OCI-LY3 (cell line): Measurements from ENCODE around the gene SH3GL2.

Experiments
- H2AFZ ChIP-seq: fragments of 200-600, 300-600 bp; shearing (Covaris generic); 2 replicates; pipeline ENCODE4 v1.6.0; 2014; ENCODE audit warnings: antibody characterized with exemption, low read depth, low read length
- H3K27ac ChIP-seq: fragments of 200-600, 300-600 bp; sonication (generic); 2 replicates; pipeline ENCODE4 v1.5.1; 2014; ENCODE audit warnings: mild to moderate bottlenecking, low read length, moderate library complexity, mixed read lengths
- H3K27me3 ChIP-seq: fragments of 200-600, 300-600 bp; sonication (generic); 2 replicates; pipeline ENCODE4 v1.6.1; 2014; ENCODE audit warnings: low read depth, low read length, mixed read lengths
- H3K36me3 ChIP-seq: fragments of 200-600, 300-600 bp; sonication (generic); replicated peaks from 2 replicates; pipeline ENCODE3; 2014; ENCODE audit warnings: low read depth, low read length, mixed read lengths
- H3K4me1 ChIP-seq: fragments of 300-600, 200-600 bp; sonication (generic); 2 replicates; pipeline ENCODE4 v1.6.1; 2014; ENCODE audit warnings: low read length, mixed read lengths
- H3K4me2 ChIP-seq: fragments of 200-600, 300-600 bp; sonication (generic); 2 replicates; pipeline ENCODE4 v1.6.1; 2014; ENCODE audit warnings: low read length, mixed read lengths
- H3K4me3 ChIP-seq: fragments of 300-600, 200-600 bp; sonication (generic); 2 replicates; pipeline ENCODE4 v1.5.1; 2014; ENCODE audit warnings: antibody characterized with exemption, mild to moderate bottlenecking, low read length, moderate library complexity
- H3K79me2 ChIP-seq: fragments of 300-600, 200-600 bp; shearing (Covaris generic); 2 replicates; pipeline ENCODE4 v1.6.1; 2014; ENCODE audit warnings: mild to moderate bottlenecking, low read length, mixed read lengths
- H3K9ac ChIP-seq: fragments of 300-600, 200-600 bp; shearing (Covaris generic); 2 replicates; pipeline ENCODE4 v1.6.0; 2014; ENCODE audit warnings: mild to moderate bottlenecking, low read length, moderate library complexity
- H3K9me3 ChIP-seq: fragments of 200-600, 300-600 bp; shearing (Covaris generic); 2 replicates; pipeline ENCODE4 v1.6.1; 2014; ENCODE audit warnings: low read length, mixed read lengths; ENCODE audit not compliant: insufficient read depth
- H4K20me1 ChIP-seq: fragments of 200-600, 300-600 bp; sonication (generic); 2 replicates; pipeline ENCODE4 v1.6.1; 2016; ENCODE audit warnings: low read length, mixed read lengths; ENCODE audit not compliant: insufficient read depth
- CTCF ChIP-seq: fragments of 200-600, 300-600 bp; sonication (generic); IDR thresholded peaks from 2 replicates; pipeline ENCODE4 v1.5.1; 2014; ENCODE audit warnings: antibody characterized with exemption, low read length, low read depth
- EZH2phosphoT487 ChIP-seq: fragments of 200-600 bp; shearing (Covaris generic); IDR thresholded peaks from 2 replicates; pipeline ENCODE4 v1.6.1; 2018; ENCODE audit warnings: antibody characterized with exemption, mixed run types, low read depth

SH3GL2 gene

GRCh38 chr9:17751486-17751885, 172.6 kb downstream of the SH3GL2 start:
- Histone ChIP-seq H4K20me1 (no peaks in the 10 kb centered on the region), H3K4me3 (no peak overlapping the region), H3K27ac (no peak overlapping the region), H3K9me3 (no peaks in the 10 kb centered on the region), H3K9ac (no peak overlapping the region), H3K27me3 (no peaks in the 10 kb centered on the region), H3K79me2 (no peaks in the 10 kb centered on the region), H3K4me2 (no peak overlapping the region), H3K36me3 (no peaks in the 10 kb centered on the region), H2AFZ (no peak overlapping the region), H3K4me1 (no peaks in the 10 kb centered on the region)
- TF ChIP-seq EZH2phosphoT487, result no peak
- TF ChIP-seq CTCF, result no peak

- Histone ChIP-seq H3K79me2 (no peaks in the 10 kb centered on the region), H4K20me1 (no peaks in the 10 kb centered on the region), H3K27ac (no peak overlapping the region), H3K9ac (no peak overlapping the region), H3K9me3 (no peaks in the 10 kb centered on the region), H3K4me3 (no peak overlapping the region), H3K4me1 (no peaks in the 10 kb centered on the region), H2AFZ (no peak overlapping the region), H3K4me2 (no peak overlapping the region), H3K27me3 (no peaks in the 10 kb centered on the region), H3K36me3 (no peaks in the 10 kb centered on the region)
- no peak for TF ChIP-seq CTCF
- no peak for TF ChIP-seq EZH2phosphoT487
Observed at GRCh38 chr9:17752021-17752420, 173.2 kb downstream of the SH3GL2 start.

- H3K4me2 ChIP-seq, result no peak overlapping the region
- H3K4me1 ChIP-seq, result no peaks in the 10 kb centered on the region
- TF ChIP-seq EZH2phosphoT487, result no peak
- no peak for TF ChIP-seq CTCF
- no peaks in the 10 kb centered on the region for H3K9me3 ChIP-seq
- no peaks in the 10 kb centered on the region for H3K79me2 ChIP-seq
- H3K4me3 ChIP-seq, result no peak overlapping the region
- no peaks in the 10 kb centered on the region for H4K20me1 ChIP-seq
- H2AFZ ChIP-seq, result no peak overlapping the region
- no peak overlapping the region for H3K27ac ChIP-seq
- no peaks in the 10 kb centered on the region for H3K27me3 ChIP-seq
- H3K9ac ChIP-seq, result no peak overlapping the region
- H3K36me3 ChIP-seq, result no peaks in the 10 kb centered on the region
Observed at GRCh38 chr9:17757816-17758215, 178.9 kb downstream of the SH3GL2 start.

GRCh38 chr9:17760250-17760649, 181.4 kb downstream of the SH3GL2 start:
- no peak for TF ChIP-seq CTCF
- no peak for TF ChIP-seq EZH2phosphoT487

More at GRCh38 chr9:17760250-17760649, 181.4 kb downstream of the SH3GL2 start:
- no peaks in the 10 kb centered on the region for H3K27me3 ChIP-seq
- no peak overlapping the region for H3K9ac ChIP-seq
- H3K36me3 ChIP-seq, result no peaks in the 10 kb centered on the region
- no peaks in the 10 kb centered on the region for H3K4me1 ChIP-seq
- H3K27ac ChIP-seq, result no peak overlapping the region
- H3K79me2 ChIP-seq, result no peaks in the 10 kb centered on the region
- no peak overlapping the region for H3K4me3 ChIP-seq
- H2AFZ ChIP-seq, result no peak overlapping the region
- H3K4me2 ChIP-seq, result no peak overlapping the region
- no peaks in the 10 kb centered on the region for H3K9me3 ChIP-seq
- no peaks in the 10 kb centered on the region for H4K20me1 ChIP-seq
